HG02588 (cell line): ENCODE measurements around the gene AGAP3.

Experiments
- ATAC-seq: cut with Tn5 transposase; IDR thresholded peaks from one replicate; pipeline ENCODE4 v1.9.1; 2021; ENCODE audit warnings: mild to moderate bottlenecking, moderate library complexity; ENCODE audit not compliant: unreplicated experiment

Gene AGAP3

DNA sequence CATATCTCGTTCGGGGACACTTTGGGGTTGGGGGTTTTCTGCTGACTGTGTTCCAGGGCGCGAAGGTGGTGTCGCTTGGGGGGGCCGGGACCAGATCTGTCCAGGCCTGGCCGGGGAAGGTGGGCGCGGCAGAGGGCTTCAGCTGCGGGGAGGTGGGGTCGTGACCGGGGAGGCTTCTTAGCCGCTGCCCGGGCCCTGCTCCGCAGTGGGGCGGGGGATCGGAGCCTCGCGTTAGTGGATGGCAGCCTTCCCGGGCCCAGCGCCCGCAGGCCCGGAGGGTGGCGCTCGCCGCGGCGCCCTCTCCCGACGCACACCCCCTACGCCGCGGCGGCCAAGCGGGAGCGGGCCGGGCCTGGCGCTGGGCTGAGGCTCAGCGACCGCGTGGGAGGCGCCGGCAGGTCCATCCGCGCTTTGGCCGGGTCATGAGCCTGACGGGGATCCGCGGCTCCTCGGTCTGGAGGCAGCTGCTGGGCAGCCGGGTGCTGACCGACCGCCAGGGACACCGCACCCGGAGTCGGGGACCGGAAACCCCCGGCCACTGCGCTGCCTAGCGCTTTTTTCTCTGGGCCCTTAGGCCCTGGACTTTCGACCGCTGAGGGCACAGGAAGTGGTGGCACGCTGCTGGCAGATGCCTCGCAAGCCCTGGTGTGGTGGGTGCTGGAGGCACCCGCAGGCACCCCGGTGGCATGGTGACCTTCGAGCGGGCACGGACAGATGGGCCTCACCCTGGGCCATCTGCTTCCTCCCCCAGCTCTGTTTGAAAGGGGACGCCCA is 1.2 kb downstream of the AGAP3 start:
- ATAC-seq = peak; percentile 27

DNA sequence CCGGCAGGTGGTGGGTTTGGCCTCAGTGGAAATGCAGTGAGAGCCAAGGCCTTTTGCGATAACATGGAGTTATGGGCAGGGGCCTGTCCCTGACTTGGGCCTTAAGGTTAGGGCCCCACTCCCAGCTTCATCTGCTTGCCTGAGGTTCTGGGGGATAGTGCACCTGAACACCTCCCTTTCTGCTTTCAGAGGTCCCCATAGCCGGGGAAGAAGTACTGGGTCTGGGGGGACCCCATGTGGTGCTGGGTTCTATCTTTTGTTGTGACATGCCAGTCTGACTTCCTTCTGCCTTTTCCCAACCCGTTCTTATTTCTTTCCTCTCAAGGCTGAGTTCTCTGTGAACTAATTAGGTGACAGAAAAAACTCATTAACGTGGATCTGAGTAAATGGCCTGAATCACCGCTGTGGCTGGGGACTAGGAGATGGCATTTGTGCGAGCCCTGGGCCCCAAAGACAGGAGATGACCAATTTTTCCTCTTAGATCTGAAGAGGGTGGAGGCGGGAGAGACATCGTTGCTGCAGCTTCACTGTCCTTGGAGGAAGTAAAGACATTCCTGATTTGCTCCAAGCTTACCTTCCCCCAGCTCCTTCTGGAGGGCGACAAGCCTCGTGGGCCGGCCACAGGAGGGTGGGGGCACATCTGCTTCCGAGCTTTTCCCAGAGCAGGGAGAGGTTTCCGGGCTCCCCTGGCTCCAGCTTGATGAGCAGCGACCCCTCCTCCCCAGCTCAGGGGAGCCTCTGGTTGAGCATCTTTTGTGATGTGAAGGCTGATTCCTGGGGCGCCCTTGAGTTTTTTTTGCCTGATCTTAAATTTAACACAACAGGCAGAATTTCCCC is 2.0 kb downstream of the AGAP3 start:
- no peak for ATAC-seq

DNA sequence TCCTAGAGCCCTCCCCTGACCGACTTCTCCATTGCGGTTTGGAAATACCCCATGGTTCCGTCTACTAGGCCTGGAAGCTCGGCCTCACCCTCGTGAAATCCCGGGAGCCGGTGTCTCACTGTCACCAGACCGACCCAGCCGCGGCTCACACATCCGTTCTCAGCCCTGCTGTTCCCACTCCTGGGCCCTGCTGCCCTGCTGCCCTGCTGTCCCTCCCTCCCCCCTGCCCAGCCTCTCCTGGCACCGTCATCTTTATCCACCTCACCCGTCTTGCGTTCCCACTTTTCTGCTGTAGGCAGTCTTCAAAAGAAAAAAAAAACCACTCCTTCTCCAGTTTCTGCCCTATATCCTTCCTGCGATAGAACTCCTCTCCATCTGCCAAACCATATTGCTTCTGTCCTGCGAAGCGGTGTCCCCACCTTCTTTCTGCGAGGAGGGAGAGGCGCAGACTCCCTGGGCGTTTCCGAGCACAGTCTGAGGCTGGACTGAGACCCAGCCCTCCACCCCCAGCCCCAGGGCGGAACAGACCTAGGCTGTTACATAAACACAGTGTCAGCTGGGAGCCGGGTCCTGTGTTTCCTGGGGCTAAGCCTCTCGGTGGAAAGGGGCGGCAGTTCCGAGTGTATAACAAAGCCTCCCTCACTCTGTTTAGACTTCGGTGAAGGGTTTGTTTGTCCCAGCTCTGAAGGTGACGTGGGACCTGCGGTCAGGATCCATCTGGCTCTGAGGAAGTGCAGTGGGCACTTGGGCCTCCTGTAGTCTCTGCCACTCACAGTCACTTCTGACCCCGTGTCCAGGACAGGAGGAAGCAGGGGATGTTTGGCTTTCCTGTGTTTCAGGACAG is 2.8 kb downstream of the AGAP3 start:
- ATAC-seq = no peak

DNA sequence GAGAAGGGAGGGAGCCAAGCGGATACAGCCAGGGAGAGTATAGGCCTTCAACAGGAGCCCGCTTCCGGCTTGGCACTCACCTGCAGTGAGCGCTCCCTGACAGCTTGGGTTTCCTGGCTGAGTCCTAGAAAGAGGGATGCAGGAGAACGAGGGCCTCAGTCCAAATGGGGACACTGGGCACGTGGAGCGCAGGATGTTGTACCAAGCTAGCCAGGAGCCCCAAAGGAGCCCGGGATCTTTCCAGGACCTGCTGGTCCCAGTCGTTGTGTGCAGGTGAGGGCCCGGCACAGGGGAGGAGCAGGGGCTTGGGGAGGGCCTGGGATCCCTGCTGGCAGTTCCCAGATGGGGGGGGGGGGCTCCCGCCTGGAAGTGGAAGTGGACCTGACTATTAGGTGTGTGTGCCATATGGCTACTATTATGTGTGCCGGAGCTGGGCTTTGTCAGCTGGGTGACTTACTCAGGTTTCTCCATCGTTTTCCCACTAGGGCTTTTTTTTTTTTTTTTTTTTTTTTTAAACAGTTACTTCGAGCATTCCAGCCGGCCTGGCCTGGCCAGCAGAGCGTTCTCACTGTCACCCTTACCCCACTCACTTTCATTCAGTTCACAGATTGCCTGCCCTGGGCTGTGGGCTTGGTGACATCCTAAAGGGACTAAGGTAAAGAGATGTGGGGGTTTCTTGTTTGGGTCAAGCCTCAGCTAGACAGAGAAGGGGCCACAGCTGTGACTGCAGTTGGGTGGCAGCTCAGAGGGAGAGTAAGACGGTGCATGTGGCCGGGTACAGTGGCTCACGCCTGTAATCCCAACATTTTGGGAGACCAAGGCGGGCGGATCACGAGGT is 3.8 kb downstream of the AGAP3 start:
- ATAC-seq = no peak

DNA sequence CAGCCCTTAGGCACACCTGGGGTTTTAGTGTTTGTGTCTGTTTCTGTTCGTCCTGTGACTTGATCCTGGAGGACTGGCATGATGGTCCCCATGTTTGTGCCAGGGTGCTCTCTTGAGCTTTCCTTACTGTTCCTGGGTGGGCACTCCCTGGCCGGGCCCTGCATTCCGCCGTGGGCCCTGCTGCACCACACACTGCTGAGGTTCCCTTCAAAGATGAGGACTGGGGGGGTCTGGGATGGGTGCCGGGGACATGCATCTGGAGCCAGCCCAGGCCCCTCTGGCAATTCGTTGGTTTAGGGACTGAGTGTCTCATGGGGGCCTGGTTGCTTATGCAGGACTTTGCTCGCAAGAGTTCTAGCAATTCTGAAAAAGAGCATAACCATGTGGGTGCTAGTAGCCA is 4.7 kb downstream of the AGAP3 start:
- ATAC-seq = no peak

DNA sequence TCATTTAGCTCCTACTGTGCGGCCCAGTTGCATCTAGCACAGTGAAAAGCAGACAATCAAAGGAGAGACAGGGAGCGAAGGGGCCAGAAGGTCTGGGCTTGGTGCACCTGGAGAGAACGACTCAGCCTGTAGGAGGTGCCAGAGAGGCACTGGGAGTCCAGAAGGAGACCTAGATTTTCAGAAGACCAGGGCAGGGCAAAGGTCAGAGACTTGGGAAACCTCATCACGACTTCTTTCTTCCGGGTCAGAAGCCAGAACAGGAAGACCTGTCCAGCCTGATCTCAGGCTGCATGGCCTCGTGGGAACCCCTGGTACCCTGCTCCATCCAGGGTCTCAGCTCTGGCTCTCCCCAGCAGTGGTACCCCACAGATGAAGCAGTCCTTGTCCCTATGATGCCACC is 5.2 kb downstream of the AGAP3 start:
- no peak for ATAC-seq

- ATAC-seq = no peak
These were observed 5.7 kb downstream of the AGAP3 start for GRCh38 chr7:151091988-151092387.

DNA sequence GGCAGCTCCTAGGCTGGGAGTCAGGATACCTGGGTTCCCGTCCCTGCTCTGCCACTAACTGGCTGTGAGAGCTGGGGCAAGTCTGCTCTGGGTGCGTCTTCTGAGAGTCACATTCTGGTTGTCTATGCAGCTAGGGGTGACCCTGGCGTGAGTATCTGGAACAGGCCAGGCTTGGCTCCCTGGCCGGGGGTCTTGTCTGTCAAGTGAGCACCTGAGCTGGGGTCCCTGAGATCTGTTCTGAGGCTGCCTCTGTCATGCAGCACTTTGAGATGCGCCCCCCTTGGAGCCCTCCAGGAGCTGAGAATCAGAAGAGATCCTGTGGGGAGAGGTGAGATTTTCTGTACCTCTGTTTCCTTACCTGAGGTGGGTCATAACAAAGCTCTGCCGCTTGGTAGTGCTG is 7.5 kb downstream of the AGAP3 start:
- no peak for ATAC-seq

DNA sequence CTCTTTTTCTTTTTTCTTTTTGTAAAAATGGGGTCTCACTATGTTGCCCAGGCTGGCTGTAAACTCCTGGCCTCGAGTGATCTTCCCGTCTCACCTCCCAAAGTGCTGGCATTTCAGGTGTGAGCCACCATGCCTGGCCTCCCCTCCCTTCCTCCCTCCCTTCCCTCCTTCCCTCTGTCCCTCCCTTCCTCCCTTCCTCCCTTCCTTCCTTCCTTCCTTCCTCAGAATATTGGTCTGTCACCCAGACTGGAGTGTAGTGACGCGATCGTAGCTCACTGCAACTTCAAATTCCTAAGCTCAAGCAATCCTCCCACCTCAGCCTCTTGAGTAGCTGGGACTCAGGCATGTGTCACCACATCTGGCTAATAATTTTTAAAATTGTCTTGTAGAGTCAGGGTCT is 8.4 kb downstream of the AGAP3 start:
- ATAC-seq = no peak

- no peak for ATAC-seq
These were observed 9.0 kb downstream of the AGAP3 start for GRCh38 chr7:151095123-151095797.

- no peak for ATAC-seq
These were observed 9.7 kb downstream of the AGAP3 start for GRCh38 chr7:151095828-151096475.

DNA sequence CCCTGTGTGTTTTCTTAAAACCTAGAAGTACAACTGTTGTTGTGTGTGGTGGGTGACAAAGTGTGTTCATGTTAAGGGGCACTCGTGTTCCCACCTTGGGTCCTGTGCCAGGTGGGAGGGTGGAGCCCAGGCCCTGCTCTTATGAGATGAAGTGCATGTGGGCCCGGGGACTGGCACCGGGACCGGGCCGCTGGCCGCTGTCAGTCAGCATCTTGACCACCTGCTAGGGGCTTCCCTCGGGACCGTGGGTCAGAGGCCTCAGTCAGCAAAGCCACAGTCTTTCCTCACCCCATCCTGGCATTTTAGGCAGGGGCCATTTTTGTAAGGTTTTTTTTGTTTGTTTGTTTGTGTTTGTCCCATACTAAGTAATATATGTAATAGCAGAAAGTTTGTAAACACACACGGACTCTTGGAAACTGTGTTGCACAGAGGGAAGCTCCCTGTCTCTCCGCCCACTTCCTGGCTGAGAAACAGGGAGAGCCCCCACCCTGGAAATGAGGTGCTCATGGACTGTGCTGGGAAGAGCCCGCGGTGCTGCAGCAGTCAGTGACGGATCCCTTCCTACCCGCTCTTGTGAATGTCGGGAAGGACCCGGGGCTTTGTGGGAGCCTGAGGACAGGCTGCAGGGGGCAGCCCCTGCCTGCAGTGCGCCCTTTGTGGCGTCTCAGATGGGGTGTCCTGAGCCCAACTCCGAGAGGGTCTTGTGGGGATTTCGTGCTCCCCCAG is 13.4 kb downstream of the AGAP3 start:
- ATAC-seq = no peak

GRCh38 chr7:151100921-151101320 is 14.6 kb downstream of the AGAP3 start:
- no peak for ATAC-seq

GRCh38 chr7:151101621-151102396 is 15.5 kb downstream of the AGAP3 start:
- no peak for ATAC-seq

GRCh38 chr7:151102991-151103390 is 16.7 kb downstream of the AGAP3 start:
- no peak for ATAC-seq

DNA sequence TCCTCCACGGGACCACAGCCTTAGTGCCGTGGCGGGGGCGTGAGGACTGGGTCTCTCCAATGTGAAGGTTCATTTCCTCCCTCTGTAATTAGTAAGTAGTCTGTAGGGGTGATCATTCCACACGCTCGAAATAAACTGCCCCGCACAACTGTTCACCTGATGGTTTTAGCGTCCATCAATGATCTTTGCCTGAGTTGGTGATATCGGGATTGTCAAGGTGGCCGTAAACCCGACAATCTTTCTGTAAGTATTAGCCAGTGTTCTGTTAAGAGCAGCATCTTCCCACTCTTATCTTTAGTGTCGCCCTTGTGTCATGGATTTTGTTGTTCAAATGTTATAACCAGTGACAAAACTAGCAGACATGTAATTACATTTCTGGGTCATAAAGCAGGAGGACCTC is 17.7 kb downstream of the AGAP3 start:
- no peak for ATAC-seq

DNA sequence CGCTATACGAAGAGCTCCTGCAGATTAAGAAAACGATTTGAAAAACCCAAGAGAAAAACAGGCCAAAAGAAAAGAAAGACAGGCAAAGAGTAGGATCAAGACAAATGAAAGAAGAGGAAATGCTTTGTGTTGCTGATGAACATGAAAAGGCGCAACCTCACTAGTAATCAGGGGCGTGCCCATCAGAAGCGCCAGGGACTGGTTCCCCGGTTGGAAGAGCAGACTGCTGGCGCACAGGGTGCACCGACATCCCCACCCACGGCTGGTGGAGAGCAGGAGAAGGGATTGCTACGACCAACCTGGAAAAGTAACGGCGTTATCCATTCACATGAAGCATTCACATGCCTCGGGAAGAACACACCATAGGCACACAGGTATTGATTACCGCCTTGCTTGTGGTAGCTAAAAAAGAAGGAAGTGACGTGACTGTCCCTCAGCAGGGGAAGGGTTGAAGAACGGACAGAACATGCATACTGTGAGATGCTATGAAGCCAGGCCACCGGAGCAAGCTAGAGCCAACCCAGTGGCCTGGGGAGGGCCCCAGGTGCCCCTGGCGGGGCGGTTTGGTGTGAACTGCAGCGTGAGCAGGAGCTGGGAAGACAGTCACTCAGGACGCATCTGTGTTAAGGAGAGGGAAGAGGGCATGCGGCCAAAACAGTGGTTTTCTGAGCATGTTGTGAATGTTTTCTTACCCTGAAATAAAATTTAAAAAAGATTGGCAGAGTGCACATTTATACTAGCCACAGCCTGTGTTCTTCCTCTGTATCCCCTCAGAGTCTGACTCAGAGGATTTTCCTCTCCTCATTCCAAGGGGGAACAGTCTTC is 18.3 kb downstream of the AGAP3 start:
- no peak for ATAC-seq
